ENCODE data around the gene GPR143.
"Not testable (repeated sequence)": the region's sequence is repeated elsewhere in the genome, so short reads cannot be mapped to it uniquely, and the experiment has no call there.

GRCh38 chrX:9809876-9810275, 44.2 kb upstream of the GPR143 start:
- TF ChIP-seq GATA1 (IDR thresholded peaks at IDR 0.05; ENCODE audit: low read depth, low read length); POLR2A (IDR thresholded peaks at IDR 0.05; ENCODE audit: low read length): not testable (repeated sequence)
